ENCODE measurements around the gene JOSD1.

DNA sequence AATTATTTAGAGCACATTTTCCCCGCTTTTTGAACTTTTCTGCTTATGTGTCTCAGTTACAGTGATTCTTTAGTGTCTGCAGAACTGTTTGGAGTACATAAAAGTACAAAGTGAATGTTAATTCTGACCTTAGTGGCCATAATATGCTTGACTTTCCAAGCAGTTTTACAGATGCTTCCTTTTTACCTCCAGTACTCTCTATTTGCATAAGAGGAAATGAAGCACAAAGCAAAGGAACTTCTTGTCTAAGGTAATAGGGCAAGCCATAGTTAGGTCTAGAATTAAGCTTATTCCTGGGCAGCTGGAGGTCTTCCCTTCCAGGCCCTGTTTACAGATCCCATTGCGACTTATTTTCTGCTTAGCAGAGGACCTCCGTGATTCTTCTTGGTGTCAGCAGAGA, 8.6 kb upstream of the JOSD1 start:
- no peak for TF ChIP-seq POLR2A (IDR thresholded peaks at IDR 0.05)
- TF ChIP-seq, protein P1, sequence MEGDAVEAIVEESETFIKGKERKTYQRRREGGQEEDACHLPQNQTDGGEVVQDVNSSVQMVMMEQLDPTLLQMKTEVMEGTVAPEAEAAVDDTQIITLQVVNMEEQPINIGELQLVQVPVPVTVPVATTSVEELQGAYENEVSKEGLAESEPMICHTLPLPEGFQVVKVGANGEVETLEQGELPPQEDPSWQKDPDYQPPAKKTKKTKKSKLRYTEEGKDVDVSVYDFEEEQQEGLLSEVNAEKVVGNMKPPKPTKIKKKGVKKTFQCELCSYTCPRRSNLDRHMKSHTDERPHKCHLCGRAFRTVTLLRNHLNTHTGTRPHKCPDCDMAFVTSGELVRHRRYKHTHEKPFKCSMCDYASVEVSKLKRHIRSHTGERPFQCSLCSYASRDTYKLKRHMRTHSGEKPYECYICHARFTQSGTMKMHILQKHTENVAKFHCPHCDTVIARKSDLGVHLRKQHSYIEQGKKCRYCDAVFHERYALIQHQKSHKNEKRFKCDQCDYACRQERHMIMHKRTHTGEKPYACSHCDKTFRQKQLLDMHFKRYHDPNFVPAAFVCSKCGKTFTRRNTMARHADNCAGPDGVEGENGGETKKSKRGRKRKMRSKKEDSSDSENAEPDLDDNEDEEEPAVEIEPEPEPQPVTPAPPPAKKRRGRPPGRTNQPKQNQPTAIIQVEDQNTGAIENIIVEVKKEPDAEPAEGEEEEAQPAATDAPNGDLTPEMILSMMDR (IDR thresholded peaks at IDR 0.05): no peak
